ENCODE data around the gene NDUFB10.

NDUFB10 gene

GRCh38 chr16:1980030-1980769 lies 20.9 kb downstream of the NDUFB10 start:
- no peak for DNase-seq (ENCODE audit: low read depth in 2 of 2)
- H3K4me3 ChIP-seq (replicated peaks in 1 of 2; ENCODE audit: low read depth in 2 of 2, low read length in 2 of 2) = no peak overlapping the region

GRCh38 chr16:1980770-1981087 lies 21.4 kb downstream of the NDUFB10 start:
- no peak for DNase-seq (ENCODE audit: low read depth in 2 of 2)
- no peak overlapping the region for H3K4me3 ChIP-seq (replicated peaks in 1 of 2; ENCODE audit: low read depth in 2 of 2, low read length in 2 of 2)
- TF ChIP-seq CTCF (IDR thresholded peaks at IDR 0.05; ENCODE audit: low read depth, low read length) = no peak

More at GRCh38 chr16:1980030-1980769, 20.9 kb downstream of the NDUFB10 start:
- no peak for TF ChIP-seq CTCF (IDR thresholded peaks at IDR 0.05; ENCODE audit: low read depth, low read length)

GRCh38 chr16:1981398-1981836 lies 22.1 kb downstream of the NDUFB10 start, which contains the start of gene NOXO1:
Gene NOXO1 (minus strand): TSS chr16:1981469. CDS start chr16:1981179, 290 bp downstream.
- no peak within 1 kb of the TSS for H3K4me3 ChIP-seq (replicated peaks in 1 of 2; ENCODE audit: low read depth in 2 of 2, low read length in 2 of 2)
- TF ChIP-seq CTCF (IDR thresholded peaks at IDR 0.05; ENCODE audit: low read depth, low read length) = no peak
- DNase-seq (ENCODE audit: low read depth in 2 of 2) = no peak

GRCh38 chr16:1982013-1982433 lies 22.7 kb downstream of the NDUFB10 start:
- H3K4me3 ChIP-seq (replicated peaks in 1 of 2; ENCODE audit: low read depth in 2 of 2, low read length in 2 of 2) = no peak overlapping the region
- no peak for TF ChIP-seq CTCF (IDR thresholded peaks at IDR 0.05; ENCODE audit: low read depth, low read length)
- no peak for DNase-seq (ENCODE audit: low read depth in 2 of 2)

GRCh38 chr16:1982991-1983543 lies 23.7 kb downstream of the NDUFB10 start:
- peak overlapping the region; percentile 5 to 74 for H3K4me3 ChIP-seq (replicated peaks in 1 of 2; ENCODE audit: low read depth in 2 of 2, low read length in 2 of 2)
- no peak for TF ChIP-seq CTCF (IDR thresholded peaks at IDR 0.05; ENCODE audit: low read depth, low read length)
- DNase-seq (ENCODE audit: low read depth in 2 of 2) = no peak

GRCh38 chr16:1983544-1984346 lies 24.4 kb downstream of the NDUFB10 start, which contains the start of gene GFER:
Gene GFER (plus strand): TSS chr16:1984193. CDS start chr16:1984219, 26 bp downstream.
- peak; percentile 94 to 97 for DNase-seq (ENCODE audit: low read depth in 2 of 2)
- peak; percentile 28 for TF ChIP-seq CTCF (IDR thresholded peaks at IDR 0.05; ENCODE audit: low read depth, low read length)
- peak within 1 kb of the TSS; percentile 74 for H3K4me3 ChIP-seq (replicated peaks in 1 of 2; ENCODE audit: low read depth in 2 of 2, low read length in 2 of 2)
